ENCODE measurements around the gene KRI1. TPM values are rescaled to one million over a fixed set of nuclear protein-coding genes. Genes with fewer than 3 reads are reported as not detected.
A peak's percentile ranks its signal among the peaks of the same experiment; 100 is the strongest.

KRI1 gene
- total RNA-seq, 1 donor from 2014 or later = 18.2 TPM

DNA sequence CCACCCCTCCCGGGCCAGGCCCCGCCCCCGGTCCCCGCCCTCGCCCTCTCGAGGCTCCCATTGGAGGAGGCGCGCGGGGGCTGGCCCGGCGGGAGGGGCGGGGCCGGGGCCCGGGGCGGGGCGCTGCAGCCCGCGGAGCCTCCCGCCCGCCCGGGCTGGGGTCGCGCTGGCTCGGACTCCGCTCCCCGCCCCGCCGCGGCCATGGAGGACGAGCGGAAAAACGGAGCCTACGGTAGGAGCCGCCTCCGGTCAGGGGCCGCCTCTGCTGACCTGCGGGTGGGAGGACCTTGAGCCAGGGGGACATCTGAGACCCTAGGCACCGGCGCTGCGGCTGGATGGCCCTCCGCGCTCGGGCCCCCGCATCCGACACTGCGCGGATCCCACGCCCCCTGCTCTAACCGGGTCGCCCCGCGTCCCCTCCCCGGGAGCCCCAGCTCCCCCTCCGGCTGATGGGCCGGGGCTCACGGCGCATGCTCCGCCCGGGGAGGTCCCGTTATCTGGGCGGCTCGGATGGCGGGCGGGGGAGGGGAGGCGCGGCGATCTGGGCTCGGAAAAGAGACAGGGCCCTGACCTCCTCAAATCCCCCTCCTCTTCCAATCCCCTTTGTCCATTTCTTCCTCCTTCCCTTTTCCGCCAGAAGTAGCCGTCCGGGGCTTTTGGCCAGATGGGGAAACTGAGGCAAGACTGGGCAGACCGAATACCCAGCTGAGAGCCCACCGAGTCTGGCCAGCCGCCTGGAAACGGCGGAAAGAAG, 36.7 kb upstream of the KRI1 start:
- no peak for DNase-seq (ENCODE audit: low read depth)
- H3K4me3 ChIP-seq (ENCODE audit: low read depth, low read length) = peak overlapping the region; percentile 87
- TF ChIP-seq, protein P1, sequence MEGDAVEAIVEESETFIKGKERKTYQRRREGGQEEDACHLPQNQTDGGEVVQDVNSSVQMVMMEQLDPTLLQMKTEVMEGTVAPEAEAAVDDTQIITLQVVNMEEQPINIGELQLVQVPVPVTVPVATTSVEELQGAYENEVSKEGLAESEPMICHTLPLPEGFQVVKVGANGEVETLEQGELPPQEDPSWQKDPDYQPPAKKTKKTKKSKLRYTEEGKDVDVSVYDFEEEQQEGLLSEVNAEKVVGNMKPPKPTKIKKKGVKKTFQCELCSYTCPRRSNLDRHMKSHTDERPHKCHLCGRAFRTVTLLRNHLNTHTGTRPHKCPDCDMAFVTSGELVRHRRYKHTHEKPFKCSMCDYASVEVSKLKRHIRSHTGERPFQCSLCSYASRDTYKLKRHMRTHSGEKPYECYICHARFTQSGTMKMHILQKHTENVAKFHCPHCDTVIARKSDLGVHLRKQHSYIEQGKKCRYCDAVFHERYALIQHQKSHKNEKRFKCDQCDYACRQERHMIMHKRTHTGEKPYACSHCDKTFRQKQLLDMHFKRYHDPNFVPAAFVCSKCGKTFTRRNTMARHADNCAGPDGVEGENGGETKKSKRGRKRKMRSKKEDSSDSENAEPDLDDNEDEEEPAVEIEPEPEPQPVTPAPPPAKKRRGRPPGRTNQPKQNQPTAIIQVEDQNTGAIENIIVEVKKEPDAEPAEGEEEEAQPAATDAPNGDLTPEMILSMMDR (conservative IDR thresholded peaks at IDR 0.05; ENCODE audit: low read depth, low read length) = no peak

DNA sequence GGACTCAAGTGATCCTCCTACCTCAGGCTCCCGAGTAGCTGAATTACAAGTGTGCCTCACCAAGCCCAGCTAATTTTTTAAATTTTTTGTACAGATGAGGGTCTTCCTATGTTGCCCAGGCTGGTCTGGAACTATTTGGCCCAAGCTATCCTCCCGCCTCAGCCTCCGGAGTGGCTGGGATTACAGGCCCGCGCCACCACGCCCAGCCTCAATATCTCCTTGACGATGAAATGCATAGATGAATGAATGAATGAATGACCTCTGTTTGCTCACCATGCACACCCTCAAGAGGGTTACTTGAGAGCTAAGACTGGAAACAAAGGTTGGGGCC, 36.2 kb upstream of the KRI1 start:
- TF ChIP-seq, protein P1 (conservative IDR thresholded peaks at IDR 0.05; ENCODE audit: low read depth, low read length) = no peak
- no peak for DNase-seq (ENCODE audit: low read depth)
- no peak overlapping the region for H3K4me3 ChIP-seq (ENCODE audit: low read depth, low read length)

DNA sequence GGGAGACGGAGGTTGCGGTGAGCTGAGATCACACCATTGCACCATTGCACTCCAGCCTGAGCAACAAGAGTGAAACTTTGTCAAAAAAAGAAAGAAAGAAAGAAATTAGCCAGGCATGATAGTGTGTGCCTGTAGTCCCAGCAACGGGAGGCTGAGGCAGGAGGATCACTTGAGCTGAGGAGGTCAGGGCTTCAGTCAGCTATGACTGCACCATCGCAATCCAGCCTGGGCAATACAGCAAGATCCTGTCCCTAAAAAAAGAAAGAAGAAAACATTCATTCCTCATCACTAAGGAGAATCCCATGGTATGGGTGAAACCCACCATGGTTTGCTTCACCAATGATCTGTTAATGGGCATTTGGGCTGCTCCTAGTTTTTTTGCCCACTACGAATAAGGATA, 34.3 kb upstream of the KRI1 start:
- DNase-seq (ENCODE audit: low read depth) = no peak
- TF ChIP-seq, protein P1 (conservative IDR thresholded peaks at IDR 0.05; ENCODE audit: low read depth, low read length) = no peak
- H3K4me3 ChIP-seq (ENCODE audit: low read depth, low read length) = no peak overlapping the region

- no peak overlapping the region for H3K4me3 ChIP-seq (ENCODE audit: low read depth, low read length)
- no peak for DNase-seq (ENCODE audit: low read depth)
- TF ChIP-seq, protein P1 (conservative IDR thresholded peaks at IDR 0.05; ENCODE audit: low read depth, low read length) = no peak
Observed at GRCh38 chr19:10593820-10594637, 28.2 kb upstream of the KRI1 start.

- TF ChIP-seq, protein P1 (conservative IDR thresholded peaks at IDR 0.05; ENCODE audit: low read depth, low read length) = no peak
- DNase-seq (ENCODE audit: low read depth) = no peak
- H3K4me3 ChIP-seq (ENCODE audit: low read depth, low read length) = no peak overlapping the region
Observed at GRCh38 chr19:10593148-10593547, 27.3 kb upstream of the KRI1 start.

GRCh38 chr19:10587839-10588150, 22.0 kb upstream of the KRI1 start:
- TF ChIP-seq, protein P1 (conservative IDR thresholded peaks at IDR 0.05; ENCODE audit: low read depth, low read length) = no peak
- H3K4me3 ChIP-seq (ENCODE audit: low read depth, low read length) = no peak overlapping the region
- DNase-seq (ENCODE audit: low read depth) = no peak

All from epithelial cell of proximal tubule (primary cell).